Keratinocyte (primary cell): ENCODE measurements around the gene GATAD2B.

Experiments
- EZH2 ChIP-seq: IDR thresholded peaks from one replicate; pipeline ENCODE4 v1.6.1; 2012; ENCODE audit warnings: inconsistent platforms, mild to moderate bottlenecking, low read length, moderate library complexity
- TF ChIP-seq, protein P1 (sequence below), 3 experiments: IDR thresholded peaks in 1 of 3; conservative IDR thresholded peaks in 1 of 3; optimal IDR thresholded peaks in 1 of 3; 2 replicates in 2 of 3; 3 replicates in 1 of 3; pipeline versions ENCODE3 to v1.5.1; 2011; ENCODE audit warnings: low read length in 3 of 3, mild to moderate bottlenecking in 3 of 3, moderate library complexity in 2 of 3, control low read depth in 1 of 3, inconsistent platforms in 1 of 3; ENCODE audit not compliant: insufficient read depth in 2 of 3; ENCODE audit errors: extremely low read depth in 1 of 3

GRCh38 chr1:153886127-153886526 is 36.6 kb downstream of the GATAD2B start:
- TF ChIP-seq EZH2 = no peak
- TF ChIP-seq, protein P1, sequence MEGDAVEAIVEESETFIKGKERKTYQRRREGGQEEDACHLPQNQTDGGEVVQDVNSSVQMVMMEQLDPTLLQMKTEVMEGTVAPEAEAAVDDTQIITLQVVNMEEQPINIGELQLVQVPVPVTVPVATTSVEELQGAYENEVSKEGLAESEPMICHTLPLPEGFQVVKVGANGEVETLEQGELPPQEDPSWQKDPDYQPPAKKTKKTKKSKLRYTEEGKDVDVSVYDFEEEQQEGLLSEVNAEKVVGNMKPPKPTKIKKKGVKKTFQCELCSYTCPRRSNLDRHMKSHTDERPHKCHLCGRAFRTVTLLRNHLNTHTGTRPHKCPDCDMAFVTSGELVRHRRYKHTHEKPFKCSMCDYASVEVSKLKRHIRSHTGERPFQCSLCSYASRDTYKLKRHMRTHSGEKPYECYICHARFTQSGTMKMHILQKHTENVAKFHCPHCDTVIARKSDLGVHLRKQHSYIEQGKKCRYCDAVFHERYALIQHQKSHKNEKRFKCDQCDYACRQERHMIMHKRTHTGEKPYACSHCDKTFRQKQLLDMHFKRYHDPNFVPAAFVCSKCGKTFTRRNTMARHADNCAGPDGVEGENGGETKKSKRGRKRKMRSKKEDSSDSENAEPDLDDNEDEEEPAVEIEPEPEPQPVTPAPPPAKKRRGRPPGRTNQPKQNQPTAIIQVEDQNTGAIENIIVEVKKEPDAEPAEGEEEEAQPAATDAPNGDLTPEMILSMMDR (optimal IDR thresholded peaks at IDR 0.05 in 1 of 3, IDR thresholded peaks at IDR 0.05 in 1 of 3, conservative IDR thresholded peaks at IDR 0.05 in 1 of 3; ENCODE audit: extremely low read depth in 1 of 3, insufficient read depth in 2 of 3, low read length in 3 of 3) = no peak
